Measurements from ENCODE around the gene HLCS.

The HLCS gene

GRCh38 chr21:36851121-36851520 lies 115.3 kb downstream of the HLCS start:
- Histone ChIP-seq H3K4me3 (ENCODE audit: low read length) (no peak overlapping the region), H3K79me2 (ENCODE audit: low read length) (no peaks in the 10 kb centered on the region), H3K9me3 (replicated peaks; ENCODE audit: insufficient read depth, low read length) (no peaks in the 10 kb centered on the region), H4K20me1 (ENCODE audit: insufficient read depth, low read length) (no peaks in the 10 kb centered on the region), H3K27me3 (replicated peaks; ENCODE audit: insufficient read depth, low read length) (no peaks in the 10 kb centered on the region), H3K9me2 (replicated peaks; ENCODE audit: insufficient read depth, low read length) (no peaks in the 10 kb centered on the region), H3K9ac (ENCODE audit: low read length) (no peak overlapping the region), H3K36me3 (replicated peaks; ENCODE audit: insufficient read depth, low read length) (no peaks in the 10 kb centered on the region), H3K4me2 (ENCODE audit: low read depth, low read length) (no peak overlapping the region), H3K4me1 (ENCODE audit: low read length) (no peaks in the 10 kb centered on the region), H3F3A (ENCODE audit: insufficient read depth, low read length) (no peaks in the 10 kb centered on the region), H3K27ac (ENCODE audit: low read length) (no peak overlapping the region), H2AFZ (ENCODE audit: low read length) (no peak overlapping the region)
- no peak for DNase-seq
- TF ChIP-seq EZH2 (optimal IDR thresholded peaks at IDR 0.05; ENCODE audit: low read depth, low read length) (no peak), CTCF (IDR thresholded peaks at IDR 0.05; ENCODE audit: low read length) (no peak)

- H3K4me3 ChIP-seq (ENCODE audit: low read length): no peak overlapping the region
- no peak for DNase-seq
- H3K9ac ChIP-seq (ENCODE audit: low read length): no peak overlapping the region
Observed at GRCh38 chr21:36850372-36850771, 116.1 kb downstream of the HLCS start.

GRCh38 chr21:36849461-36850105 lies 116.9 kb downstream of the HLCS start:
- Histone ChIP-seq H3K36me3 (replicated peaks; ENCODE audit: insufficient read depth, low read length) (no peaks in the 10 kb centered on the region), H3K4me1 (ENCODE audit: low read length) (no peaks in the 10 kb centered on the region), H3K79me2 (ENCODE audit: low read length) (no peaks in the 10 kb centered on the region), H3K27me3 (replicated peaks; ENCODE audit: insufficient read depth, low read length) (no peaks in the 10 kb centered on the region), H3K27ac (ENCODE audit: low read length) (no peak overlapping the region), H2AFZ (ENCODE audit: low read length) (no peak overlapping the region), H3K9ac (ENCODE audit: low read length) (no peak overlapping the region), H3F3A (ENCODE audit: insufficient read depth, low read length) (no peaks in the 10 kb centered on the region), H3K4me3 (ENCODE audit: low read length) (no peak overlapping the region), H4K20me1 (ENCODE audit: insufficient read depth, low read length) (no peaks in the 10 kb centered on the region), H3K4me2 (ENCODE audit: low read depth, low read length) (no peak overlapping the region), H3K9me3 (replicated peaks; ENCODE audit: insufficient read depth, low read length) (no peaks in the 10 kb centered on the region), H3K9me2 (replicated peaks; ENCODE audit: insufficient read depth, low read length) (no peaks in the 10 kb centered on the region)
- no peak for DNase-seq
- no peak for TF ChIP-seq EZH2 (optimal IDR thresholded peaks at IDR 0.05; ENCODE audit: low read depth, low read length)
- TF ChIP-seq CTCF (IDR thresholded peaks at IDR 0.05; ENCODE audit: low read length): no peak
- no peak for TF ChIP-seq EZH2phosphoT487 (IDR thresholded peaks at IDR 0.05; ENCODE audit: low read length)

More at GRCh38 chr21:36850372-36850771, 116.1 kb downstream of the HLCS start:
- Histone ChIP-seq H3K4me1 (ENCODE audit: low read length) (no peaks in the 10 kb centered on the region), H2AFZ (ENCODE audit: low read length) (no peak overlapping the region), H4K20me1 (ENCODE audit: insufficient read depth, low read length) (no peaks in the 10 kb centered on the region), H3K27me3 (replicated peaks; ENCODE audit: insufficient read depth, low read length) (no peaks in the 10 kb centered on the region), H3K36me3 (replicated peaks; ENCODE audit: insufficient read depth, low read length) (no peaks in the 10 kb centered on the region), H3K27ac (ENCODE audit: low read length) (no peak overlapping the region), H3K4me2 (ENCODE audit: low read depth, low read length) (no peak overlapping the region), H3K79me2 (ENCODE audit: low read length) (no peaks in the 10 kb centered on the region), H3F3A (ENCODE audit: insufficient read depth, low read length) (no peaks in the 10 kb centered on the region), H3K9me3 (replicated peaks; ENCODE audit: insufficient read depth, low read length) (no peaks in the 10 kb centered on the region), H3K9me2 (replicated peaks; ENCODE audit: insufficient read depth, low read length) (no peaks in the 10 kb centered on the region)
- no peak for TF ChIP-seq EZH2phosphoT487 (IDR thresholded peaks at IDR 0.05; ENCODE audit: low read length)
- no peak for TF ChIP-seq EZH2 (optimal IDR thresholded peaks at IDR 0.05; ENCODE audit: low read depth, low read length)
- TF ChIP-seq CTCF (IDR thresholded peaks at IDR 0.05; ENCODE audit: low read length): no peak
